Adrenal gland (tissue), 12 donors: ENCODE data around the gene HCN3. TPM values are rescaled to one million over a fixed set of nuclear protein-coding genes. Genes with fewer than 3 reads are reported as not detected.

Experiments
- DNase-seq, 7 donors: peaks; one replicate each; pipeline ENCODE4 v3.0.0-alpha.2; 2019 to 2020
- H3K27ac ChIP-seq, 5 donors: fragments of 200-600 bp; sonication (generic) in 4 of 5; 1 replicate in 3 of 5; 2 replicates in 2 of 5; pipeline versions ENCODE4 v1.5.1 to v1.8.0; 2016 to 2020; ENCODE audit warnings: mild to moderate bottlenecking in 1 of 5
- H3K27me3 ChIP-seq: fragments of 200-600 bp; 2 replicates; pipeline ENCODE4 v1.8.0; 2021
- H3K36me3 ChIP-seq, 2 donors: fragments of 200-600 bp; replicated peaks in 1 of 2; 1 replicate in 1 of 2; 2 replicates in 1 of 2; pipeline versions ENCODE4 v1.5.1 to v1.8.0; 2018 to 2022
- H3K4me1 ChIP-seq, 2 donors: fragments of 200-600 bp; replicated peaks in 1 of 2; 1 replicate in 1 of 2; 2 replicates in 1 of 2; pipeline versions ENCODE4 v1.5.1 to v1.8.0; 2018 to 2021
- H3K4me3 ChIP-seq, 4 donors: fragments of 200-600 bp; sonication (generic) in 3 of 4; one replicate each; pipeline ENCODE4 v1.5.1; 2016 to 2018
- H3K9me3 ChIP-seq, 3 donors: fragments of 200-600 bp; sonication (generic) in 1 of 3; replicated peaks in 1 of 3; 1 replicate in 2 of 3; 2 replicates in 1 of 3; pipeline versions ENCODE4 v1.5.1 to v1.8.0; 2016 to 2021
- POLR2A ChIP-seq, 2 donors: fragments of 450-650 bp; IDR thresholded peaks; one replicate each; pipeline ENCODE4 v1.6.1; 2017; ENCODE audit warnings: antibody characterized with exemption in 2 of 2, mild to moderate bottlenecking in 2 of 2, moderate library complexity in 1 of 2
- WGBS, 4 donors: extraction: QIAGEN DNeasy Blood & Tissue Kit in 2 of 4; methylation state at CpG; one replicate each; pipeline versions ENCODE4 v1.1.5 to v1.1.7; 2013 to 2017; 5-methylcytosine and 5-hydroxymethylcytosine counted together
- intact Hi-C, 2 donors: fragments of 100-400 bp; cut with DNase I; formaldehyde crosslinking; loops; one replicate each; pipeline versions ENCODE4 v1.14.1 to v1.15.0; 2022 to 2023
- polyA plus RNA-seq, 3 donors: library from polyadenylated mRNA; stranded (reverse); fragments of 200-250 nt in 2 of 3; fragments of 350-450 nt in 1 of 3; fragmentation: Illumina TruSeq in 1 of 3; extraction: RNeasy Lipid Tissue Mini Kit (QIAGEN cat#74804) in 1 of 3; gene quantifications; one replicate each; pipeline ENCODE4 v1.2.3, GENCODE V29; 2013 to 2014
- total RNA-seq, 9 donors: library from RNA; depleted of rRNA in 4 of 9; stranded (reverse); fragments of >200 nt in 4 of 9; fragments of 120-200 nt in 1 of 9; fragmentation: NEBNext Ultra II Directional in 1 of 9; extraction: Animal tissue kit (Norgen Biotek cat#: 25700) in 1 of 9; gene quantifications; one replicate each; pipeline versions ENCODE4 v1.1.0 to v1.2.4, GENCODE V29; 2013 to 2023
- TF ChIP-seq, protein P1 (sequence below), 6 experiments: fragments of 450-650 bp in 4 of 6; fragments of 200-600 bp in 2 of 6; sonication (generic) in 1 of 6; IDR thresholded peaks; 1 replicate in 5 of 6; 2 replicates in 1 of 6; pipeline versions ENCODE4 v1.5.1 to v1.8.0; 2016 to 2021; ENCODE audit warnings: antibody characterized with exemption in 6 of 6, mild to moderate bottlenecking in 2 of 6, moderate library complexity in 1 of 6
- donor health status: healthy with polysubstance abuse.
- donor health status: Bipolar disorder and iron deficiency.
- donor health status: DM: yes; HTN: yes; CAD: no.
- donor health status: DM: no; HTN: no; CAD: no.
- donor health status: DM: no; HTN: no; CAD: no.
- donor health status: DM: yes; HTN: yes; CAD: no.

HCN3 gene
- total and polyA plus RNA-seq, 12 donors, result 1.0 to 14.5 (median 3.7) TPM

DNA sequence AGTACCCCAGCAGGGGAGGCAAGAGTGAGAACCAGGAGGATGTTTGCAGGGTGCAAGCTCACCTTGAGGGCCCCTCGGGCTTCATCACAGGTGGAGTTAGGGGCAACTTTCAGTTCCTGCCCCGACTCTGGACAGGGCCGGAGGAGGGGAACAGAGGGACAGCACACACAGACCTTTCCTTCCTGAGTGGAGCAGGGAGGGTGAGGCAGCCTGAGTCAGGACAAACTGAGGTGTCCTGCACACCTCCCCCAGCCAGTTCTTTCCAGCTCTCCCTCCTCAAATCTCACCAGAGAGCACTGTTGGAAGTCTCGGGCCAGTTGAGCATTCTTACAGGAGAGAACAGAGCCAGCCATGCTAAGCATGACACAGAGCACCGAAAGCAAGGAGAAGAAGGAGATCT lies 23.5 kb upstream of the HCN3 start:
- Histone ChIP-seq H3K36me3 (peaks cover 0 to 22% of the 10 kb centered on the region in 2 donors), H3K27ac (peak overlapping the region in 2 of 5 donors; percentile 97 to 99), H3K9me3 (no peaks in the 10 kb centered on the region), H3K4me3 (peak overlapping the region in 1 of 4 donors; percentile 69), H3K27me3 (no peaks in the 10 kb centered on the region), H3K4me1 (peaks cover 22 to 37% of the 10 kb centered on the region in 2 donors)
- intact Hi-C loops, result loop anchor here (5.0 kb wide), 2 partner anchors 69 to 344 kb away; partner anchors contain the start of gene RUSC1 (in 2 of the 2)
- TF ChIP-seq, protein P1, sequence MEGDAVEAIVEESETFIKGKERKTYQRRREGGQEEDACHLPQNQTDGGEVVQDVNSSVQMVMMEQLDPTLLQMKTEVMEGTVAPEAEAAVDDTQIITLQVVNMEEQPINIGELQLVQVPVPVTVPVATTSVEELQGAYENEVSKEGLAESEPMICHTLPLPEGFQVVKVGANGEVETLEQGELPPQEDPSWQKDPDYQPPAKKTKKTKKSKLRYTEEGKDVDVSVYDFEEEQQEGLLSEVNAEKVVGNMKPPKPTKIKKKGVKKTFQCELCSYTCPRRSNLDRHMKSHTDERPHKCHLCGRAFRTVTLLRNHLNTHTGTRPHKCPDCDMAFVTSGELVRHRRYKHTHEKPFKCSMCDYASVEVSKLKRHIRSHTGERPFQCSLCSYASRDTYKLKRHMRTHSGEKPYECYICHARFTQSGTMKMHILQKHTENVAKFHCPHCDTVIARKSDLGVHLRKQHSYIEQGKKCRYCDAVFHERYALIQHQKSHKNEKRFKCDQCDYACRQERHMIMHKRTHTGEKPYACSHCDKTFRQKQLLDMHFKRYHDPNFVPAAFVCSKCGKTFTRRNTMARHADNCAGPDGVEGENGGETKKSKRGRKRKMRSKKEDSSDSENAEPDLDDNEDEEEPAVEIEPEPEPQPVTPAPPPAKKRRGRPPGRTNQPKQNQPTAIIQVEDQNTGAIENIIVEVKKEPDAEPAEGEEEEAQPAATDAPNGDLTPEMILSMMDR (IDR thresholded peaks at IDR 0.05), result no peak
- no peak for TF ChIP-seq POLR2A (IDR thresholded peaks at IDR 0.05)
- 40 to 70% (median 55%) methylated on average over 3 to 5 of the region's 5 CpGs for WGBS, 4 donors
- no peak for DNase-seq

DNA sequence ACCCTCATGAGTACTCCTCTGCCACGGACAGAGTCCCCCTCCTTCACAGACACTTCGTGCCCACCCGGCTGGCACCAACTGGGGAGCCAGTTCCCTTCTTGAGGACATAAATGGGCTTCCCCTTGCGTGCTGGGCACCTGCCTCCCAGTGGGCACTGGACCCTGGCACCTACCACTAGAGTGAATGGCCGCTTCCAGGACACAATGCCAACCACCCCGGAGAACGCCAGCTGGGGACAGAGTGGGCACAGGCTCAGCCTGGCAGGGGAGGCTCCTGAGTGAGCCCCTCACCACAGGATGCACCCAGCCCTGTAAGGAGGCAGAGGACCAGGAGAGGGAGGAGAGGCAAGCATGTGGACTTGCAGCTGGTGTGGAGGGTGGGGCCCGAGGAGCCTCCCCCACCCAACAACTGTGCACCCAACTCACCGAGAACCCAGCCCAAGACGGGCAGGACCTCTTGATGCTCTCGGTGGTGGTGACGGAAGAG lies 23.0 kb upstream of the HCN3 start:
- Histone ChIP-seq H3K36me3 (peaks cover 0 to 19% of the 10 kb centered on the region in 2 donors), H3K27me3 (no peaks in the 10 kb centered on the region), H3K27ac (peak overlapping the region in 2 of 5 donors; percentile 97 to 99), H3K4me3 (peak overlapping the region in 3 of 4 donors; percentile 42 to 88 (median 69)), H3K9me3 (no peaks in the 10 kb centered on the region), H3K4me1 (peaks cover 22 to 37% of the 10 kb centered on the region in 2 donors)
- intact Hi-C loops, result loop anchor here (5.0 kb wide), 2 partner anchors 68 to 343 kb away; partner anchors contain the start of gene RUSC1 (in 2 of the 2)
- TF ChIP-seq, protein P1 (IDR thresholded peaks at IDR 0.05), result no peak
- TF ChIP-seq POLR2A (IDR thresholded peaks at IDR 0.05), result no peak
- WGBS, 4 donors, result 25 to 48% (median 27%) methylated on average over 7 to 12 of the region's 12 CpGs
- no peak for DNase-seq

DNA sequence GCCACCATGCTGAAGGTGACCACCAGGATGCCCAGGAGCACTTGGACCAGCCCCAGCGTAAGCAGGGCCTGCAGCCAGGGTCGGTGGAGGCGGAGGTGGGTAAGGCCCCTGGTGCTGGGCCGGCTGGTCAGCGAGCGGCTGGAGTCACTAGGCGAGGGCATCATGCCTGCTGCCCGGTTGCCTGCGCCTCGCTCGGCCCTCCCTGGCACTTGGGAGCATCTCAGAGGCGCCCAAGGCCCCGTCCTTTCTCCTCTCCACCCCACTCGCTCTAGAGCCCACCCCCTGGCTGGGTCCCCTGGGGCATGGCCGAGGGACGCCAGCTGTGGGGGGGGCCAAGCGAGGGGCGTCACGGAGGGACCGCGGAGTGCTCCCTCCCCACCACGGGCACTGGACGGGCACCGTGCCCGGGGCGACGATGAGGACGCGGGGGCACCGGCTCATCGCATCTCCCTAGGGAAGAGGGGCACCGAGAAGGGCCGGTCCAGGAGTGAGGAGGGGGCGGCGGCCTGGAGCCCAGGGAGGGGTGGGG lies 22.5 kb upstream of the HCN3 start:
- TF ChIP-seq POLR2A (IDR thresholded peaks at IDR 0.05), result no peak
- TF ChIP-seq, protein P1 (IDR thresholded peaks at IDR 0.05), result no peak
- peaks cover 0 to 22% of the 10 kb centered on the region in 2 donors for H3K36me3 ChIP-seq
- peak overlapping the region; percentile 42 to 88 (median 66) for H3K4me3 ChIP-seq
- 0 to 2% (median 0%) methylated on average over 18 to 35 of the region's 35 CpGs; no CpG with 5 or more reads in 1 of the 4 donors for WGBS, 4 donors
- intact Hi-C loops, result loop anchor here (5.0 kb wide), 2 partner anchors 68 to 343 kb away; partner anchors contain the start of gene RUSC1 (in 2 of the 2)
- peak in 3 of 7 donors; percentile 45 to 63 (median 48) for DNase-seq
- H3K9me3 ChIP-seq, result no peaks in the 10 kb centered on the region
- no peaks in the 10 kb centered on the region for H3K27me3 ChIP-seq
- H3K27ac ChIP-seq, result peak overlapping the region; percentile 90 to 99 (median 97)
- H3K4me1 ChIP-seq, result peaks cover 22 to 37% of the 10 kb centered on the region in 2 donors

DNA sequence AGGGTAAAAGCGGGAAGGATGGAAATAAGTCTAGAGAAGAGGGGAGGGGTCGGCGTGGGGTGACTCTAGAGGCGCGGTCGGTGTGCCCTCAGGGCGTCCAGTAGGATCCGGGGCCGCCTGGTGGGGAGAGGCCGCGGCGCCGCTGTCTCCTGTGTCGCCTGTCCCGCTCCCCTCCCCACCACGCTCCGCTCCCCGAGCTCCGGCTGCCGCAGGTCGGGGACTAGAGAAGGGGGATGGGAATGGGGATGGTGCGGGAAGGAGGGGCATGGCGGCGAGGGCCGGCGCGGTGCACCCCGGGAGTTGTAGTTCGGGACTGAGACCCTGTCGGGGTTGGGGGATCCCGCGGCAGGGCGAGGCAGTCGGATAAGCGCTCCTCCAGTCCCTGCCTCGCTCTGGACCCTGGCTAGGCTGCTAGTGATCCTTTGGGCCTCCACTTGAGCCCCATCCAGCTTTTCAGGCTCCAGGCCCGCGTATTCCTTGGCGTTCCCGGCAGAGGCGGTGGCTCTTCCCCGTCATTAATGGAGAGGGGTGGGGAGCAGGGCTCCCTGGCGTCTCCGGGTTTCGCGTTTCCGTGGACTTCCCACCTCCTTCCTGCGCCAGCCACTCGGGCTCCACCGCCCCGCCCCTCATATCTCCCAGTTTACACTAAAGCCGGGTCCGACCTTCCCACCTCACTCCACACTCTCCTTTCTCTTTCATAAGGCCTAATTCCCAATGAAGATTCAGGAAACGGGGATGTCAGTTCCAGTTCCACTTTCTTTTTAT lies 21.8 kb upstream of the HCN3 start, which contains the start of gene ENTREP3:
TSS of gene ENTREP3 (minus strand) at position 241 of the 765 bp plus-strand sequence. CDS start 606 bp downstream, outside the sequence.
- peak; percentile 88 to 94 (median 91) for DNase-seq
- TF ChIP-seq, protein P1 (IDR thresholded peaks at IDR 0.05), result peak in 1 of 6 experiments; percentile 32
- TF ChIP-seq POLR2A (IDR thresholded peaks at IDR 0.05), result peak; percentile 32 to 46
- H3K4me3 ChIP-seq, result peak within 1 kb of the TSS; percentile 42 to 88 (median 66)
- peaks cover 22 to 36% of the 10 kb centered on the region in 2 donors for H3K4me1 ChIP-seq
- peaks cover 0 to 29% of the 10 kb centered on the region in 2 donors for H3K36me3 ChIP-seq
- H3K9me3 ChIP-seq, result no peaks in the 10 kb centered on the region
- intact Hi-C loops, result no loop called here
- H3K27ac ChIP-seq, result peak within 1 kb of the TSS; percentile 90 to 99 (median 97)
- WGBS, 4 donors, result 0 to 8% (median 1%) methylated on average over 9 to 54 of the region's 54 CpGs
- no peaks in the 10 kb centered on the region for H3K27me3 ChIP-seq
